Breast epithelium (tissue), 4 donors: Measurements from ENCODE around the gene PDLIM1. TPM values are rescaled to one million over a fixed set of nuclear protein-coding genes. Genes with fewer than 3 reads are reported as not detected.

Experiments used
- DNase-seq, 2 donors: peaks; one replicate each; pipeline ENCODE4 v3.0.0-alpha.2; 2019; ENCODE audit warnings: low spot score in 2 of 2
- H3K27ac ChIP-seq, 2 donors: fragments of 200-600 bp; sonication (generic) in 1 of 2; one replicate each; pipeline ENCODE4 v1.5.1; 2016 to 2019; ENCODE audit warnings: mild to moderate bottlenecking in 1 of 2
- H3K27me3 ChIP-seq, 2 donors: fragments of 200-600 bp; sonication (generic) in 1 of 2; one replicate each; pipeline versions ENCODE4 v1.5.1 to v1.6.0; 2017 to 2019; ENCODE audit warnings: control low read depth in 1 of 2, mild to moderate bottlenecking in 1 of 2
- H3K36me3 ChIP-seq: fragments of 200-600 bp; one replicate; pipeline ENCODE4 v1.5.1; 2019
- H3K4me1 ChIP-seq, 2 donors: fragments of 200-600 bp; sonication (generic); one replicate each; pipeline ENCODE4 v1.5.1; 2016 to 2019; ENCODE audit warnings: control low read depth in 1 of 2
- H3K4me3 ChIP-seq, 3 donors: fragments of 200-600 bp; sonication (generic); 1 replicate in 2 of 3; 2 replicates in 1 of 3; pipeline ENCODE4 v1.5.1; 2016 to 2019; ENCODE audit warnings: mild to moderate bottlenecking in 3 of 3, moderate library complexity in 2 of 3
- H3K9me3 ChIP-seq, 2 donors: fragments of 200-600 bp; sonication (generic) in 1 of 2; one replicate each; pipeline ENCODE4 v1.5.1; 2016 to 2019; ENCODE audit warnings: control low read depth in 1 of 2
- POLR2A ChIP-seq: fragments of 450-650 bp; IDR thresholded peaks from one replicate; pipeline ENCODE4 v1.6.1; 2016; ENCODE audit warnings: antibody characterized with exemption, mild to moderate bottlenecking, moderate library complexity
- POLR2AphosphoS5 ChIP-seq, 3 donors: sonication (generic); formaldehyde crosslinking; IDR thresholded peaks; one replicate each; pipeline ENCODE4 v1.6.1; 2017; ENCODE audit warnings: antibody characterized with exemption in 3 of 3
- intact Hi-C: fragments of 100-400 bp; cut with DNase I; formaldehyde crosslinking; loops from one replicate; pipeline ENCODE4 v1.15.1; 2023; ENCODE audit warnings: low total_unique reads
- total RNA-seq, 3 donors: library from RNA; depleted of rRNA; stranded (reverse); fragments of >200 nt; gene quantifications; one replicate each; pipeline ENCODE4 v1.1.0, GENCODE V29; 2016
- TF ChIP-seq, protein P1 (sequence below), 3 donors: fragments of 450-650 bp; IDR thresholded peaks; one replicate each; pipeline ENCODE4 v1.5.1; 2016 to 2017; ENCODE audit warnings: antibody characterized with exemption in 3 of 3, mild to moderate bottlenecking in 3 of 3, moderate library complexity in 3 of 3

Gene PDLIM1
- total RNA-seq, 3 donors from 2014 or later = 80.8 to 143 (median 87.7) TPM

GRCh38 chr10:95196046-95196445 lies 94.8 kb downstream of the PDLIM1 start:
- no peaks in the 10 kb centered on the region for H3K36me3 ChIP-seq
- H3K27ac ChIP-seq = no peak overlapping the region
- no peak for TF ChIP-seq POLR2AphosphoS5 (IDR thresholded peaks at IDR 0.05)
- no peak for TF ChIP-seq POLR2A
- TF ChIP-seq, protein P1, sequence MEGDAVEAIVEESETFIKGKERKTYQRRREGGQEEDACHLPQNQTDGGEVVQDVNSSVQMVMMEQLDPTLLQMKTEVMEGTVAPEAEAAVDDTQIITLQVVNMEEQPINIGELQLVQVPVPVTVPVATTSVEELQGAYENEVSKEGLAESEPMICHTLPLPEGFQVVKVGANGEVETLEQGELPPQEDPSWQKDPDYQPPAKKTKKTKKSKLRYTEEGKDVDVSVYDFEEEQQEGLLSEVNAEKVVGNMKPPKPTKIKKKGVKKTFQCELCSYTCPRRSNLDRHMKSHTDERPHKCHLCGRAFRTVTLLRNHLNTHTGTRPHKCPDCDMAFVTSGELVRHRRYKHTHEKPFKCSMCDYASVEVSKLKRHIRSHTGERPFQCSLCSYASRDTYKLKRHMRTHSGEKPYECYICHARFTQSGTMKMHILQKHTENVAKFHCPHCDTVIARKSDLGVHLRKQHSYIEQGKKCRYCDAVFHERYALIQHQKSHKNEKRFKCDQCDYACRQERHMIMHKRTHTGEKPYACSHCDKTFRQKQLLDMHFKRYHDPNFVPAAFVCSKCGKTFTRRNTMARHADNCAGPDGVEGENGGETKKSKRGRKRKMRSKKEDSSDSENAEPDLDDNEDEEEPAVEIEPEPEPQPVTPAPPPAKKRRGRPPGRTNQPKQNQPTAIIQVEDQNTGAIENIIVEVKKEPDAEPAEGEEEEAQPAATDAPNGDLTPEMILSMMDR (IDR thresholded peaks at IDR 0.05) = no peak
- no peak overlapping the region for H3K4me3 ChIP-seq
- no peaks in the 10 kb centered on the region for H3K9me3 ChIP-seq
- no peak for DNase-seq
- no peaks in the 10 kb centered on the region for H3K27me3 ChIP-seq
- no peaks in the 10 kb centered on the region for H3K4me1 ChIP-seq
- intact Hi-C loops = no loop called here

- DNase-seq = no peak
- Histone ChIP-seq H3K4me3 (no peak within 1 kb of the TSS), H3K4me1 (no peaks in the 10 kb centered on the region), H3K27me3 (no peaks in the 10 kb centered on the region), H3K36me3 (no peaks in the 10 kb centered on the region), H3K9me3 (no peaks in the 10 kb centered on the region), H3K27ac (no peak within 1 kb of the TSS)
- TF ChIP-seq POLR2A (no peak), POLR2AphosphoS5 (IDR thresholded peaks at IDR 0.05) (no peak)
- TF ChIP-seq, protein P1 (IDR thresholded peaks at IDR 0.05) = no peak
- intact Hi-C loops = no loop called here
Measured at GRCh38 chr10:95193944-95194343, 96.9 kb downstream of the PDLIM1 start, which contains the start of gene ACSM6. ACSM6 (plus strand) TSS chr10:95194238; CDS start chr10:95194486, 248 bp downstream.

DNA sequence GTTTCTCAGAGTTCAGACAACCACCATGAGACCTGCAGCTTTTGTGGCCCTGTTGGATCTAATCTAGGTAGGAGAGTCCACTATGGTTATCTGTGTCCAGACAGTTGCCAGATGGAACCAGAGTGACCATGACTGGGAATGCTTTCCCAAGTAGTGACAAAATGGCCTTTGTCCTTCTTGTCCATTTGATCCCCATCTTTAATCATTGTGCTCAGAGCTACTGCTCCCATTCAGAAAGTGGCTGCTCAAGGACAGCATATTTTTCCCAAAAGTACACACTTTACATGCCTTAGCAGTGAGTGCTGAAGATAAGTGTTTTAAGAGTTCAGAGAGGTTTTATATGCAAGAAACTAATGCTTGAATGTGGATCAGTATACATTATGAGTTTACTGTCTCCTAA lies 102.2 kb downstream of the PDLIM1 start:
- Histone ChIP-seq H3K4me1 (no peaks in the 10 kb centered on the region), H3K27me3 (no peaks in the 10 kb centered on the region), H3K36me3 (no peaks in the 10 kb centered on the region), H3K4me3 (no peak overlapping the region), H3K9me3 (no peaks in the 10 kb centered on the region), H3K27ac (no peak overlapping the region)
- no peak for DNase-seq
- intact Hi-C loops = loop anchor here (10.0 kb wide), 1 partner anchor 156 kb away; no protein-coding TSS in a partner anchor
- TF ChIP-seq POLR2AphosphoS5 (IDR thresholded peaks at IDR 0.05) (no peak), POLR2A (no peak)
- TF ChIP-seq, protein P1 (IDR thresholded peaks at IDR 0.05) = no peak

DNA sequence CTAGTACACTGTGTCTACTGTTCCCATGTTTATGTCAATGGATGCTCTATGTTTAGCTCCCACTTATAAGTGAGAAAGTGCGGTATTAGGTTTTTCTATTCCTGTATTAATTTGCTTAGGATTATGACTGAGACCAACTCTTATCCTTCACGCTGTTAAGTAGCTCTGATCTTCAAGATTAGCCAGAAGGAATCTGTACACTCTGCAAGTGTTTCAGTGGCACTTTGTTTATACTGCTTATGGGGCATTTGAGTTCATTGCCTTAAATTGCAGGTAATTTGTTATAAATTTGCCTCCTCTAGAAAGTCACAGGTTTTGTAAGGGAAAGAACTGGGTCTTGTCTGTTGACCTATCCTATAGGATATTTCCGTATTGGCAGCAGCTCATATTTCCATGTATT lies 103.2 kb downstream of the PDLIM1 start:
- no peak for DNase-seq
- Histone ChIP-seq H3K27ac (no peak overlapping the region), H3K4me3 (no peak overlapping the region), H3K36me3 (no peaks in the 10 kb centered on the region), H3K27me3 (no peaks in the 10 kb centered on the region), H3K9me3 (no peaks in the 10 kb centered on the region), H3K4me1 (no peaks in the 10 kb centered on the region)
- intact Hi-C loops = loop anchor here (10.0 kb wide), 1 partner anchor 157 kb away; no protein-coding TSS in a partner anchor
- TF ChIP-seq POLR2AphosphoS5 (IDR thresholded peaks at IDR 0.05) = no peak
- no peak for TF ChIP-seq POLR2A
- TF ChIP-seq, protein P1 (IDR thresholded peaks at IDR 0.05) = no peak

Other genes starting within 250 kb of the PDLIM1 start
- 1 to 10 TPM in 1 of 3 donors, under 1 TPM in 2; 0.16 to 1.3 (median 0.73) TPM for gene CYP2C8, start 221.5 kb downstream of the PDLIM1 start, total RNA-seq
- under 1 TPM in 1 of 3 donors, not detected in 2; 0.66 TPM for gene ACSM6, start 96.8 kb downstream of the PDLIM1 start, total RNA-seq